Sigmoid colon (tissue), 7 donors: Measurements from ENCODE around the gene SLC2A11. TPM values are rescaled to one million over a fixed set of nuclear protein-coding genes. Genes with fewer than 3 reads are reported as not detected.

Experiments used
- DNase-seq: peaks from one replicate; pipeline ENCODE4 v3.0.0-alpha.2; 2019
- H3K27ac ChIP-seq, 4 donors: fragments of 200-600 bp; sonication (generic); one replicate each; pipeline ENCODE4 v1.5.1; 2016 to 2019; ENCODE audit warnings: mild to moderate bottlenecking in 1 of 4
- H3K27me3 ChIP-seq, 3 donors: fragments of 200-600 bp; sonication (generic); one replicate each; pipeline ENCODE4 v1.5.1; 2019; ENCODE audit warnings: mild to moderate bottlenecking in 1 of 3
- H3K36me3 ChIP-seq, 4 donors: fragments of 200-600 bp; sonication (generic); one replicate each; pipeline ENCODE4 v1.5.1; 2016 to 2019
- H3K4me1 ChIP-seq, 4 donors: fragments of 200-600 bp; sonication (generic); one replicate each; pipeline ENCODE4 v1.5.1; 2017 to 2019
- H3K4me3 ChIP-seq, 4 donors: fragments of 200-600 bp; sonication (generic); one replicate each; pipeline ENCODE4 v1.5.1; 2017 to 2019; ENCODE audit warnings: mild to moderate bottlenecking in 2 of 4, moderate library complexity in 1 of 4
- H3K9me3 ChIP-seq, 4 donors: fragments of 200-600 bp in 3 of 4; sonication (generic) in 3 of 4; one replicate each; pipeline versions ENCODE4 v1.5.1 to v1.6.1; 2013 to 2019
- CTCF ChIP-seq, 4 experiments: fragments of 450-650 bp in 3 of 4; fragments of 200-600 bp in 1 of 4; IDR thresholded peaks; one replicate each; pipeline ENCODE4 v1.5.1; 2016 to 2019; ENCODE audit warnings: antibody characterized with exemption in 4 of 4, mild to moderate bottlenecking in 3 of 4, moderate library complexity in 2 of 4
- EP300 ChIP-seq, 4 donors: sonication (generic); formaldehyde crosslinking; IDR thresholded peaks; one replicate each; pipeline ENCODE4 v1.6.1; 2017; ENCODE audit warnings: antibody characterized with exemption in 4 of 4
- POLR2A ChIP-seq, 2 donors: fragments of 450-650 bp; IDR thresholded peaks; one replicate each; pipeline ENCODE4 v1.6.1; 2016; ENCODE audit warnings: antibody characterized with exemption in 2 of 2, mild to moderate bottlenecking in 2 of 2, moderate library complexity in 2 of 2
- POLR2AphosphoS5 ChIP-seq, 4 donors: sonication (generic); formaldehyde crosslinking; IDR thresholded peaks; one replicate each; pipeline ENCODE4 v1.6.1; 2017; ENCODE audit warnings: antibody characterized with exemption in 4 of 4
- WGBS, 2 donors: extraction: QIAGEN DNeasy Blood & Tissue Kit; methylation state at CpG; one replicate each; pipeline ENCODE4 v1.1.7; 2013; 5-methylcytosine and 5-hydroxymethylcytosine counted together
- intact Hi-C: fragments of 100-400 bp; cut with DNase I; formaldehyde crosslinking; loops from one replicate; pipeline ENCODE4 v1.15.1; 2023
- polyA plus RNA-seq, 3 donors: library from polyadenylated mRNA; stranded (reverse); fragments of 200-250 nt; gene quantifications; one replicate each; pipeline ENCODE4 v1.2.3, GENCODE V29; 2013
- total RNA-seq, 4 donors: library from RNA; depleted of rRNA; stranded (reverse); fragments of >200 nt; gene quantifications; one replicate each; pipeline ENCODE4 v1.1.0, GENCODE V29; 2016
- donor health status: healthy with polysubstance abuse.
- donor health status: Bipolar disorder and iron deficiency.
- donor health status: healthy.

Gene SLC2A11
- total and polyA plus RNA-seq, 7 donors = 4.8 to 23.5 (median 13.8) TPM

GRCh38 chr22:23844739-23845202 is 12.9 kb upstream of the SLC2A11 start:
- intact Hi-C loops = loop anchor here (5.0 kb wide), 2 partner anchors 77 to 302 kb away; partner anchors contain the start of gene CHCHD10

GRCh38 chr22:23845265-23846080 is 12.2 kb upstream of the SLC2A11 start:
- no peaks in the 10 kb centered on the region for H3K9me3 ChIP-seq
- WGBS, 2 donors = 85% methylated on average over 9 of the region's 9 CpGs
- intact Hi-C loops = loop anchor here (5.0 kb wide), 2 partner anchors 78 to 303 kb away; partner anchors contain the start of gene CHCHD10
- TF ChIP-seq CTCF (IDR thresholded peaks at IDR 0.05) (no peak), POLR2A (IDR thresholded peaks at IDR 0.05) (no peak)
- no peaks in the 10 kb centered on the region for H3K27me3 ChIP-seq
- peak overlapping the region in 2 of 4 donors; percentile 23 to 28 for H3K27ac ChIP-seq
- no peak overlapping the region for H3K4me3 ChIP-seq
- DNase-seq = no peak
- peaks cover 0 to 14% (median 9%) of the 10 kb centered on the region in 4 donors for H3K4me1 ChIP-seq
- H3K36me3 ChIP-seq = no peaks in the 10 kb centered on the region

More at GRCh38 chr22:23844739-23845202, 12.9 kb upstream of the SLC2A11 start:
- Histone ChIP-seq H3K4me1 (peaks cover 0 to 13% (median 7%) of the 10 kb centered on the region in 4 donors), H3K4me3 (no peak overlapping the region), H3K27ac (peak overlapping the region in 2 of 4 donors; percentile 23 to 28), H3K36me3 (no peaks in the 10 kb centered on the region), H3K9me3 (no peaks in the 10 kb centered on the region), H3K27me3 (no peaks in the 10 kb centered on the region)
- WGBS, 2 donors = 73 to 80% methylated on average over 8 of the region's 8 CpGs
- TF ChIP-seq EP300 (IDR thresholded peaks at IDR 0.05) (no peak), CTCF (IDR thresholded peaks at IDR 0.05) (no peak), POLR2AphosphoS5 (IDR thresholded peaks at IDR 0.05) (no peak), POLR2A (IDR thresholded peaks at IDR 0.05) (no peak)
- no peak for DNase-seq

- no peak for DNase-seq
- WGBS, 2 donors = 87 to 90% methylated on average over 7 of the region's 7 CpGs
- H3K27ac ChIP-seq = peak overlapping the region in 2 of 4 donors; percentile 26 to 37
- no peak overlapping the region for H3K4me3 ChIP-seq
- no peak for TF ChIP-seq CTCF (IDR thresholded peaks at IDR 0.05)
- H3K36me3 ChIP-seq = no peaks in the 10 kb centered on the region
- intact Hi-C loops = loop anchor here (5.0 kb wide), 2 partner anchors 79 to 304 kb away; partner anchors contain the start of gene CHCHD10
- peaks cover 0 to 14% (median 9%) of the 10 kb centered on the region in 4 donors for H3K4me1 ChIP-seq
- no peaks in the 10 kb centered on the region for H3K27me3 ChIP-seq
- H3K9me3 ChIP-seq = no peaks in the 10 kb centered on the region
These were observed 11.6 kb upstream of the SLC2A11 start for GRCh38 chr22:23846081-23846469.

GRCh38 chr22:23847310-23847920 is 10.3 kb upstream of the SLC2A11 start:
- TF ChIP-seq POLR2A (IDR thresholded peaks at IDR 0.05) (no peak), POLR2AphosphoS5 (IDR thresholded peaks at IDR 0.05) (no peak), EP300 (IDR thresholded peaks at IDR 0.05) (no peak), CTCF (IDR thresholded peaks at IDR 0.05) (no peak)
- intact Hi-C loops = loop anchor here (5.0 kb wide), 2 partner anchors 80 to 305 kb away; partner anchors contain the start of gene CHCHD10
- 87 to 89% methylated on average over 18 of the region's 18 CpGs for WGBS, 2 donors
- peak; percentile 62 for DNase-seq
- no peaks in the 10 kb centered on the region for H3K36me3 ChIP-seq
- H3K9me3 ChIP-seq = no peaks in the 10 kb centered on the region
- no peaks in the 10 kb centered on the region for H3K27me3 ChIP-seq
- H3K4me3 ChIP-seq = no peak overlapping the region
- no peak overlapping the region for H3K27ac ChIP-seq
- H3K4me1 ChIP-seq = peaks cover 0 to 14% (median 9%) of the 10 kb centered on the region in 4 donors
